ENCODE data around the gene MORF4L2. TPM values are rescaled to one million over a fixed set of nuclear protein-coding genes. Genes with fewer than 3 reads are reported as not detected.

MORF4L2 gene
- total RNA-seq, 1 donor from 2014 or later, result 545 TPM

GRCh38 chrX:103697687-103698086 lies 11.2 kb upstream of the MORF4L2 start:
- no peak for DNase-seq (ENCODE audit: low spot score)
- H3K27me3 Mint-ChIP-seq (ENCODE audit: low read depth), result peaks cover 2% of the 10 kb centered on the region
- H3K4me3 Mint-ChIP-seq (ENCODE audit: unreplicated experiment), result no peak overlapping the region
- H3K36me3 Mint-ChIP-seq (ENCODE audit: low read depth), result no peaks in the 10 kb centered on the region
- H3K27ac Mint-ChIP-seq (ENCODE audit: unreplicated experiment), result no peak overlapping the region
- no peak for TF ChIP-seq CTCF (IDR thresholded peaks at IDR 0.05)
- H3K9me3 Mint-ChIP-seq (ENCODE audit: low read depth), result peaks cover 2% of the 10 kb centered on the region
- H3K4me1 Mint-ChIP-seq (ENCODE audit: low read depth), result no peaks in the 10 kb centered on the region

- DNase-seq (ENCODE audit: low spot score), result no peak
- Mint-ChIP-seq H3K9me3 (ENCODE audit: low read depth) (no peaks in the 10 kb centered on the region), H3K36me3 (ENCODE audit: low read depth) (no peaks in the 10 kb centered on the region), H3K27ac (ENCODE audit: unreplicated experiment) (no peak overlapping the region), H3K27me3 (ENCODE audit: low read depth) (peaks cover 2% of the 10 kb centered on the region), H3K4me1 (ENCODE audit: low read depth) (peaks cover 5% of the 10 kb centered on the region), H3K4me3 (ENCODE audit: unreplicated experiment) (no peak overlapping the region)
- TF ChIP-seq CTCF (IDR thresholded peaks at IDR 0.05), result no peak
These were observed 4.6 kb upstream of the MORF4L2 start for GRCh38 chrX:103691059-103691458.

GRCh38 chrX:103688946-103689345 lies 2.4 kb upstream of the MORF4L2 start:
- no peaks in the 10 kb centered on the region for H3K27me3 Mint-ChIP-seq (ENCODE audit: low read depth)
- H3K4me1 Mint-ChIP-seq (ENCODE audit: low read depth), result peaks cover 15% of the 10 kb centered on the region
- H3K4me3 Mint-ChIP-seq (ENCODE audit: unreplicated experiment), result no peak overlapping the region
- peaks cover 7% of the 10 kb centered on the region for H3K36me3 Mint-ChIP-seq (ENCODE audit: low read depth)
- TF ChIP-seq CTCF (IDR thresholded peaks at IDR 0.05), result peak; percentile 86
- DNase-seq (ENCODE audit: low spot score), result no peak
- no peak overlapping the region for H3K27ac Mint-ChIP-seq (ENCODE audit: unreplicated experiment)
- no peaks in the 10 kb centered on the region for H3K9me3 Mint-ChIP-seq (ENCODE audit: low read depth)

- Mint-ChIP-seq H3K4me3 (ENCODE audit: unreplicated experiment) (no peak overlapping the region), H3K4me1 (ENCODE audit: low read depth) (peaks cover 21% of the 10 kb centered on the region), H3K36me3 (ENCODE audit: low read depth) (peaks cover 12% of the 10 kb centered on the region), H3K27me3 (ENCODE audit: low read depth) (no peaks in the 10 kb centered on the region), H3K9me3 (ENCODE audit: low read depth) (no peaks in the 10 kb centered on the region), H3K27ac (ENCODE audit: unreplicated experiment) (no peak overlapping the region)
- DNase-seq (ENCODE audit: low spot score), result no peak
- peak; percentile 80 for TF ChIP-seq CTCF (IDR thresholded peaks at IDR 0.05)
These were observed 1.2 kb upstream of the MORF4L2 start for GRCh38 chrX:103687696-103688201.

- Mint-ChIP-seq H3K27ac (ENCODE audit: unreplicated experiment) (no peak overlapping the region), H3K9me3 (ENCODE audit: low read depth) (no peaks in the 10 kb centered on the region), H3K4me1 (ENCODE audit: low read depth) (peaks cover 23% of the 10 kb centered on the region), H3K4me3 (ENCODE audit: unreplicated experiment) (no peak overlapping the region), H3K36me3 (ENCODE audit: low read depth) (peaks cover 12% of the 10 kb centered on the region), H3K27me3 (ENCODE audit: low read depth) (no peaks in the 10 kb centered on the region)
- TF ChIP-seq CTCF (IDR thresholded peaks at IDR 0.05), result peak; percentile 13
- DNase-seq (ENCODE audit: low spot score), result peak; percentile 94
These were observed 685 bp upstream of the MORF4L2 start for GRCh38 chrX:103687073-103687695.
